LNCaP clone FGC (cell line): ENCODE results near the gene EEFSEC.

ENCODE experiments used
- DNase-seq: peaks from one replicate; pipeline ENCODE4 v3.0.0-alpha.2; 2011; ENCODE audit warnings: low read depth
- H3K4me3 ChIP-seq: 2 replicates; pipeline ENCODE4 v1.5.1; 2011; ENCODE audit warnings: mild to moderate bottlenecking, low read depth, low read length, control low read depth
- CTCF ChIP-seq: IDR thresholded peaks from 2 replicates; pipeline ENCODE4 v1.5.1; 2012; ENCODE audit warnings: mild to moderate bottlenecking; ENCODE audit not compliant: control insufficient read depth, insufficient read depth; ENCODE audit errors: extremely low read depth

Gene EEFSEC

GRCh38 chr3:128453501-128454309 lies 300.4 kb downstream of the EEFSEC start:
- no peak overlapping the region for H3K4me3 ChIP-seq
- no peak for DNase-seq
- no peak for TF ChIP-seq CTCF

- no peak overlapping the region for H3K4me3 ChIP-seq
- TF ChIP-seq CTCF = no peak
- DNase-seq = no peak
Measured at GRCh38 chr3:128454310-128454618, 301.0 kb downstream of the EEFSEC start.

GRCh38 chr3:128455116-128455515 lies 301.8 kb downstream of the EEFSEC start:
- no peak for TF ChIP-seq CTCF
- no peak overlapping the region for H3K4me3 ChIP-seq
- no peak for DNase-seq

GRCh38 chr3:128455786-128456748 lies 302.8 kb downstream of the EEFSEC start:
- no peak for TF ChIP-seq CTCF
- no peak overlapping the region for H3K4me3 ChIP-seq
- DNase-seq = no peak

GRCh38 chr3:128456776-128457715 lies 303.8 kb downstream of the EEFSEC start:
- no peak for TF ChIP-seq CTCF
- H3K4me3 ChIP-seq = no peak overlapping the region
- no peak for DNase-seq

- no peak for DNase-seq
- no peak for TF ChIP-seq CTCF
- no peak overlapping the region for H3K4me3 ChIP-seq
Measured at GRCh38 chr3:128457937-128458336, 304.7 kb downstream of the EEFSEC start.
